Neuron (in vitro differentiated cells): ENCODE results near the gene C21orf58.
"Not testable (repeated sequence)": the region's sequence is repeated elsewhere in the genome, so short reads cannot be mapped to it uniquely, and the experiment has no call there.

ENCODE experiments used
- H2AFZ ChIP-seq: one replicate; pipeline ENCODE4 v1.6.1; 2013; ENCODE audit warnings: low read depth, mild to moderate bottlenecking, inconsistent platforms, low read length, moderate library complexity
- H3K27me3 ChIP-seq: one replicate; pipeline ENCODE4 v1.6.1; 2013; ENCODE audit warnings: low read length; ENCODE audit not compliant: insufficient read depth
- H3K36me3 ChIP-seq: one replicate; pipeline ENCODE4 v1.6.1; 2013; ENCODE audit warnings: low read length; ENCODE audit not compliant: insufficient read depth
- H3K4me1 ChIP-seq: one replicate; pipeline ENCODE4 v1.6.1; 2013; ENCODE audit warnings: low read length; ENCODE audit not compliant: insufficient read depth
- H3K4me3 ChIP-seq: 2 replicates; pipeline ENCODE4 v1.5.1; 2013; ENCODE audit warnings: mild to moderate bottlenecking, low read length, moderate library complexity
- H3K9me3 ChIP-seq: one replicate; pipeline ENCODE4 v1.6.1; 2013; ENCODE audit warnings: low read length

C21orf58 gene

GRCh38 chr21:46323710-46324389, at the start of gene C21orf58, which contains the start of gene PCNT:
Gene C21orf58, minus strand, starts transcription at chr21:46323870. Its CDS starts 1,132 bp downstream, at chr21:46322738.
Gene PCNT, plus strand, starts transcription at chr21:46324156. Its CDS starts 73 bp downstream, at chr21:46324229.
- Histone ChIP-seq H3K36me3 (peaks cover 28% of the 10 kb centered on the region), H3K4me3 (peak within 1 kb of the TSS; percentile 99), H3K27me3 (no peaks in the 10 kb centered on the region)

GRCh38 chr21:46372947-46373346, 49.3 kb upstream of the C21orf58 start:
- H3K4me3 ChIP-seq, H3K27me3 ChIP-seq, H3K4me1 ChIP-seq, H2AFZ ChIP-seq: not testable (repeated sequence)
- H3K36me3 ChIP-seq = peaks cover 31% of the 10 kb centered on the region
- peaks cover 21% of the 10 kb centered on the region for H3K9me3 ChIP-seq

More at GRCh38 chr21:46323710-46324389, at the start of gene C21orf58, which contains the start of gene PCNT:
- H2AFZ ChIP-seq = peak within 1 kb of the TSS; percentile 93
- H3K4me1 ChIP-seq = peaks cover 29% of the 10 kb centered on the region
- no peaks in the 10 kb centered on the region for H3K9me3 ChIP-seq

GRCh38 chr21:46372014-46372485, 48.4 kb upstream of the C21orf58 start:
- Histone ChIP-seq H3K36me3 (peaks cover 34% of the 10 kb centered on the region), H3K4me3 (no peak overlapping the region)

GRCh38 chr21:46371204-46372013, 47.7 kb upstream of the C21orf58 start:
- Histone ChIP-seq H3K27me3 (no peaks in the 10 kb centered on the region), H3K4me1 (no peaks in the 10 kb centered on the region), H2AFZ (no peak overlapping the region), H3K9me3 (peaks cover 17% of the 10 kb centered on the region), H3K4me3 (no peak overlapping the region), H3K36me3 (peaks cover 40% of the 10 kb centered on the region)

More at GRCh38 chr21:46372014-46372485, 48.4 kb upstream of the C21orf58 start:
- H3K4me1 ChIP-seq = no peaks in the 10 kb centered on the region
- H3K27me3 ChIP-seq = no peaks in the 10 kb centered on the region
- peaks cover 17% of the 10 kb centered on the region for H3K9me3 ChIP-seq
- no peak overlapping the region for H2AFZ ChIP-seq

- Histone ChIP-seq H3K27me3 (no peaks in the 10 kb centered on the region), H3K4me1 (no peaks in the 10 kb centered on the region), H3K9me3 (peaks cover 13% of the 10 kb centered on the region), H2AFZ (no peak overlapping the region), H3K4me3 (no peak overlapping the region), H3K36me3 (peaks cover 44% of the 10 kb centered on the region)
Observed at GRCh38 chr21:46369520-46370235, 46.0 kb upstream of the C21orf58 start.

- Histone ChIP-seq H3K4me1 (no peaks in the 10 kb centered on the region), H3K9me3 (peaks cover 11% of the 10 kb centered on the region), H3K36me3 (peaks cover 50% of the 10 kb centered on the region), H3K4me3 (no peak overlapping the region), H2AFZ (no peak overlapping the region), H3K27me3 (no peaks in the 10 kb centered on the region)
Observed at GRCh38 chr21:46368533-46369285, 45.0 kb upstream of the C21orf58 start.

GRCh38 chr21:46366966-46367365, 43.3 kb upstream of the C21orf58 start:
- H2AFZ ChIP-seq = no peak overlapping the region
- no peaks in the 10 kb centered on the region for H3K4me1 ChIP-seq
- no peak overlapping the region for H3K4me3 ChIP-seq
- peaks cover 57% of the 10 kb centered on the region for H3K36me3 ChIP-seq
- no peaks in the 10 kb centered on the region for H3K27me3 ChIP-seq
- peaks cover 7% of the 10 kb centered on the region for H3K9me3 ChIP-seq

- Histone ChIP-seq H3K4me1 (no peaks in the 10 kb centered on the region), H2AFZ (no peak overlapping the region), H3K36me3 (peaks cover 55% of the 10 kb centered on the region), H3K9me3 (peaks cover 3% of the 10 kb centered on the region), H3K4me3 (no peak overlapping the region), H3K27me3 (no peaks in the 10 kb centered on the region)
Observed at GRCh38 chr21:46366561-46366960, 42.9 kb upstream of the C21orf58 start.

- Histone ChIP-seq H3K27me3 (no peaks in the 10 kb centered on the region), H3K36me3 (peaks cover 59% of the 10 kb centered on the region), H3K9me3 (peaks cover 3% of the 10 kb centered on the region), H3K4me3 (no peak overlapping the region), H3K4me1 (no peaks in the 10 kb centered on the region), H2AFZ (no peak overlapping the region)
Observed at GRCh38 chr21:46366091-46366490, 42.4 kb upstream of the C21orf58 start.

GRCh38 chr21:46363698-46364097, 40.0 kb upstream of the C21orf58 start:
- no peak overlapping the region for H3K4me3 ChIP-seq

GRCh38 chr21:46362946-46363345, 39.3 kb upstream of the C21orf58 start:
- Histone ChIP-seq H3K4me1 (no peaks in the 10 kb centered on the region), H3K27me3 (no peaks in the 10 kb centered on the region), H3K9me3 (peaks cover 3% of the 10 kb centered on the region), H2AFZ (no peak overlapping the region), H3K36me3 (peaks cover 58% of the 10 kb centered on the region), H3K4me3 (no peak overlapping the region)

More at GRCh38 chr21:46363698-46364097, 40.0 kb upstream of the C21orf58 start:
- peaks cover 3% of the 10 kb centered on the region for H3K9me3 ChIP-seq
- H2AFZ ChIP-seq = no peak overlapping the region
- H3K36me3 ChIP-seq = peaks cover 54% of the 10 kb centered on the region
- H3K4me1 ChIP-seq = no peaks in the 10 kb centered on the region
- H3K27me3 ChIP-seq = no peaks in the 10 kb centered on the region

GRCh38 chr21:46361935-46362334, 38.3 kb upstream of the C21orf58 start:
- H3K4me3 ChIP-seq = no peak overlapping the region
- no peaks in the 10 kb centered on the region for H3K4me1 ChIP-seq
- peaks cover 60% of the 10 kb centered on the region for H3K36me3 ChIP-seq
- peaks cover 3% of the 10 kb centered on the region for H3K9me3 ChIP-seq
- H3K27me3 ChIP-seq = no peaks in the 10 kb centered on the region
- H2AFZ ChIP-seq = no peak overlapping the region
